ENCODE results near the gene NDUFS5. TPM values are rescaled to one million over a fixed set of nuclear protein-coding genes. Genes with fewer than 3 reads are reported as not detected.

Gene NDUFS5
- total and polyA plus RNA-seq, 2 experiments from 2014 or later = 1,004 to 1,045 TPM

DNA sequence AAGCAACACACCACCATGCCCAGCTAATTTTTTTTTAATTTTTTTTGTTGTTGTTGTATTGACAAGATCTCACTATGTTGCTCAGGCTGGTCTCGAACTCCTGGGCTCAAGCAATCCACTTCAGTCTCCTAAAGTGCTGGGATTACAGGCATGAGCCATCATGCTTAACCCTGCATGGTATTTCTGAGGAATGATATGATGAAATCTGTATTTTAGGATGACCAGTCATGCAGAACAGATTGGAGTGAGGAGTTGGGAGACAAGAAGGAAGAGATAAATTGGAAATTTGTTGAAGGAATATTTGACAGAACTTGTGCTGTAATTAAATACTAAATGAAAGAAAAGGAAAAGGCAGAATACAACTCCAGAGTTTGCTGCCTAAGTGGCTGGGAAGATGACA lies 4.7 kb upstream of the NDUFS5 start:
- no peak for DNase-seq (ENCODE audit: low read depth in 1 of 2, low spot score in 1 of 2)
- TF ChIP-seq, protein P1, sequence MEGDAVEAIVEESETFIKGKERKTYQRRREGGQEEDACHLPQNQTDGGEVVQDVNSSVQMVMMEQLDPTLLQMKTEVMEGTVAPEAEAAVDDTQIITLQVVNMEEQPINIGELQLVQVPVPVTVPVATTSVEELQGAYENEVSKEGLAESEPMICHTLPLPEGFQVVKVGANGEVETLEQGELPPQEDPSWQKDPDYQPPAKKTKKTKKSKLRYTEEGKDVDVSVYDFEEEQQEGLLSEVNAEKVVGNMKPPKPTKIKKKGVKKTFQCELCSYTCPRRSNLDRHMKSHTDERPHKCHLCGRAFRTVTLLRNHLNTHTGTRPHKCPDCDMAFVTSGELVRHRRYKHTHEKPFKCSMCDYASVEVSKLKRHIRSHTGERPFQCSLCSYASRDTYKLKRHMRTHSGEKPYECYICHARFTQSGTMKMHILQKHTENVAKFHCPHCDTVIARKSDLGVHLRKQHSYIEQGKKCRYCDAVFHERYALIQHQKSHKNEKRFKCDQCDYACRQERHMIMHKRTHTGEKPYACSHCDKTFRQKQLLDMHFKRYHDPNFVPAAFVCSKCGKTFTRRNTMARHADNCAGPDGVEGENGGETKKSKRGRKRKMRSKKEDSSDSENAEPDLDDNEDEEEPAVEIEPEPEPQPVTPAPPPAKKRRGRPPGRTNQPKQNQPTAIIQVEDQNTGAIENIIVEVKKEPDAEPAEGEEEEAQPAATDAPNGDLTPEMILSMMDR (IDR thresholded peaks at IDR 0.05; ENCODE audit: low read depth, low read length) = no peak
- H3K27ac ChIP-seq = no peak overlapping the region

DNA sequence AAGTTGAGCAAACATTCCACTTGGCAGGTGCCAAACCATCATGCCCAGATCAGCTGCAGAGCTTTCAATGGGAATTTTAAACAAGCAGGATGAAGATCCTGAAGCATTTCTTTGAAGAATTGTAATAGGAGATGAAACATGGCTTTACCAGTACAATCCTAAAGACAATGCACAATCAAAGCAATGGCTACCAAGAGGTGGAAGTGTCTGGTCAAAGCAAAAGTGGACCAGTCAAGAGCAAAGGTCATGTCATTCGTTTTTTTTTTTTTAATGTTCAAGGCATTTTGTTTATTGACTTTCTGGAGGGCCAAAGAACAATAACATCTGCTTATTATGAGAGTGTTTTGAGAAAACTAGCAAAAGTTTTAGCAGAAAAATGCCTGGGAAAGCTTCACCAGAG lies 3.0 kb upstream of the NDUFS5 start:
- Histone ChIP-seq H3K4me1 (ENCODE audit: low read depth) (peaks cover 5% of the 10 kb centered on the region), H3K36me3 (no peaks in the 10 kb centered on the region), H3K9me3 (ENCODE audit: low read depth) (no peaks in the 10 kb centered on the region), H3K27ac (no peak overlapping the region), H3K4me3 (no peak overlapping the region), H3K27me3 (no peaks in the 10 kb centered on the region)
- TF ChIP-seq, protein P1 (IDR thresholded peaks at IDR 0.05; ENCODE audit: low read depth, low read length) = no peak
- DNase-seq (ENCODE audit: low read depth in 1 of 2, low spot score in 1 of 2) = no peak

More for the DNA sequence above, 4.7 kb upstream of the NDUFS5 start:
- no peaks in the 10 kb centered on the region for H3K36me3 ChIP-seq
- H3K27me3 ChIP-seq = no peaks in the 10 kb centered on the region
- H3K4me3 ChIP-seq = no peak overlapping the region
- peaks cover 5% of the 10 kb centered on the region for H3K4me1 ChIP-seq (ENCODE audit: low read depth)
- no peaks in the 10 kb centered on the region for H3K9me3 ChIP-seq (ENCODE audit: low read depth)

DNA sequence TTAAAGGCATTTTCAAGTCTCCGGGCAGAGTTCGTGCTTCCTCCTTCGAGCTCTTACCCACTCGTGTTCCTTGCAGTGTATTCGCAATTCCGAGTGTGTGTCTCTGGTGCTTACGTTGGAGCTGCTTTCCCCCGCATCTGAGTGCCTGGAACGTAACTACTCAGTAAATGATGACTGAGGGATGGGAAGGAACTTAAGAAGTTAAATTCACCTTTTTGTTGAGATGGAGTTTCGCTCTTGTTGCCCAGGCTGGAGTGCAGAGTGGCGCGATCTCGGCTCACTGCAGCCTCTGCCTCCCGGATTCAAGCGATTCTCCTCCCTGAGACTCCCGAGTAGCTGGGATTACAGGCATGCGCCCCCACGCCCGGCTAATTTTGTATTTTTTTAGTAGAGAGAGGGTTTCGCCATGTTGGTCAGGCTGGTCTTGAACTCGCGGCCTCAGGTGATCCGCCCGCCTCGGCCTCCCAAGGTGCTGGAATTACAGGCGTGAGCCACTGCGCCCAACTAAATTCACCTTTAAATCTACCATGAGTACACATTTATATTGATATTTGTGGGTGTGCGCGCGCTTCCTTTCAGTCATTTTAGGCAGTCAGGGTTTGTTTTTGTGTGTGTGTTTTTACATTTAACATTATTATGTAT lies 837 bp downstream of the NDUFS5 start:
- Histone ChIP-seq H3K27me3 (no peaks in the 10 kb centered on the region), H3K4me1 (ENCODE audit: low read depth) (peaks cover 5% of the 10 kb centered on the region), H3K27ac (peak overlapping the region; percentile 98), H3K36me3 (peaks cover 14% of the 10 kb centered on the region), H3K4me3 (peak overlapping the region; percentile 84), H3K9me3 (ENCODE audit: low read depth) (no peaks in the 10 kb centered on the region)
- no peak for DNase-seq (ENCODE audit: low read depth in 1 of 2, low spot score in 1 of 2)
- TF ChIP-seq, protein P1 (IDR thresholded peaks at IDR 0.05; ENCODE audit: low read depth, low read length) = no peak

DNA sequence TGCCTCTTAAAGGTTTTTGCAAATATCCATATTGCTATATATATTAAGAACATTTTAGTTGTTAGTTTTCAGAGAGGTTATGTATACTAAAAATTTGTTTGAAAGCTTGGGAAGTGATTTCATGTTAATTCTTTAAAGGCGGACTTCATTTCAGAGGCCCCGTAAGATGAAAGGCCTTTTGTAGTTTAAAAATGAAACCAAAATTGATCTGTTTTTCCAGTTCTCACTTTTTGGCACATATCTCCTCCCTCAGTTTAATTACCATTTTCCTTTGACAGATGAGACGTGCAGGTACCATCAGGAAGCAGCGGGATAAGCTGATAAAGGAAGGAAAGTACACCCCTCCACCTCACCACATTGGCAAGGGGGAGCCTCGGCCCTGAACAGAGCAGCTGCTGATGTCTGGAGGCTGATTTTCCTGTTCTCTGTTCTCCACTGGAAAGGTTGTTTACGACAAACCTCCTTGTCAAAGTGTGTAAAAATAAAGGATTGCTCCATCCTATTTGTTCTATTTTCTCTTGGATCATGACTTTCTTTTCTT lies 8.0 kb downstream of the NDUFS5 start:
- no peaks in the 10 kb centered on the region for H3K9me3 ChIP-seq (ENCODE audit: low read depth)
- H3K4me1 ChIP-seq (ENCODE audit: low read depth) = no peaks in the 10 kb centered on the region
- TF ChIP-seq, protein P1 (IDR thresholded peaks at IDR 0.05; ENCODE audit: low read depth, low read length) = no peak
- no peak overlapping the region for H3K27ac ChIP-seq
- peaks cover 33% of the 10 kb centered on the region for H3K36me3 ChIP-seq
- H3K27me3 ChIP-seq = no peaks in the 10 kb centered on the region
- no peak overlapping the region for H3K4me3 ChIP-seq
- no peak for DNase-seq (ENCODE audit: low read depth in 1 of 2, low spot score in 1 of 2)

DNA sequence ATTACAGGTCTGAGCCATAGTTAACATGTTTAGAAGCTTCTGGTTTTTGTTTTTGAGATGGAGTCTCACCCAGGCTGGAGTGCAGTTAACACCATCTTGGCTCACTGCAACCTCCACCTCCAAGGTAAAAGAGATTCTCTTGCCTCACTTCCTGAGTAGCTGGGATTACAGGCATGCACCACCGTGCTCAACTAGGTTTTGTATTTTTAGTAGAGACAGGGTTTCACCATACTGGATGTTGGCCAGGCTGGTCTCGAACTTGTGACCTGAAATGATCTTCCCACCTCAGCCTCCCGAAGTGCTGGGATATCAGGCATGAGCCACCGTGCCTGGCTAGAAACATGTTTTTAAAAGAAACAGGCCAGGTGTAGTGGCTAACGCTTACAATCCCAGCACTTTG lies 10.5 kb downstream of the NDUFS5 start:
- H3K27ac ChIP-seq = no peak overlapping the region
- no peak for DNase-seq (ENCODE audit: low read depth in 1 of 2, low spot score in 1 of 2)

More for the DNA sequence above, 10.5 kb downstream of the NDUFS5 start:
- H3K27me3 ChIP-seq = no peaks in the 10 kb centered on the region
- no peaks in the 10 kb centered on the region for H3K4me1 ChIP-seq (ENCODE audit: low read depth)
- H3K4me3 ChIP-seq = no peak overlapping the region
- H3K36me3 ChIP-seq = peaks cover 27% of the 10 kb centered on the region
- TF ChIP-seq, protein P1 (IDR thresholded peaks at IDR 0.05; ENCODE audit: low read depth, low read length) = no peak
- H3K9me3 ChIP-seq (ENCODE audit: low read depth) = no peaks in the 10 kb centered on the region

Measured in cardiac muscle cell (in vitro differentiated cells and primary cell).